K562 (cell line): ENCODE results near the gene STK24. TPM values are rescaled to one million over a fixed set of nuclear protein-coding genes. Genes with fewer than 3 reads are reported as not detected.

Experiments
- ATAC-seq: fragments of 200-7000 bp; cut with Tn5 transposase; 3 replicates; pipeline ENCODE4 v1.9.1; 2020; ENCODE audit warnings: moderate library complexity
- BruUV-seq: library from RNA; stranded (reverse); fragments of 400-500 nt; replicated peaks from 2 replicates; lab custom pipeline; 2021; lab: Mats Ljungman, UMichigan
- CTCF ChIA-PET: fragments of 300-600 bp; formaldehyde crosslinking; extraction: SDS; loops from one replicate; lab custom pipeline; 2021; ENCODE audit warnings: low intra/inter-chr PET ratio; lab: Yijun Ruan, JAX
- POLR2A ChIA-PET: fragments of 300-600, 350-650 bp; sonication (Branson Sonifier 250); formaldehyde crosslinking; extraction: SDS; loops from one replicate; lab custom pipeline; 2021; ENCODE audit warnings: antibody characterized with exemption, inconsistent platforms; lab: Yijun Ruan, JAX
- DNase-seq, 4 experiments: peaks; one replicate each; pipeline versions ENCODE4 v3.0.0 to v3.0.0-alpha.2; 2011 to 2018; ENCODE audit warnings: low spot score in 3 of 4, mixed read lengths in 3 of 4; ENCODE audit errors: extremely low read depth in 1 of 4
- FAIRE-seq: peaks from 2 replicates; lab custom pipeline; 2011; peaks lifted over from hg19 to GRCh38; lab: Jason Lieb, UNC
- H2AFZ ChIP-seq: 2 replicates; pipeline ENCODE4 v1.6.0; 2011; ENCODE audit warnings: low read depth, low read length, control low read depth, inconsistent platforms
- H3K27ac ChIP-seq: fragments of 200-600 bp; 3 replicates; pipeline ENCODE4 v1.8.0; 2011; ENCODE audit warnings: low read depth, mild to moderate bottlenecking, control low read depth, inconsistent platforms, low read length, moderate library complexity, mixed read lengths; ENCODE audit errors: extremely low read depth
- H3K27me3 ChIP-seq, 2 experiments: fragments of 300-600 bp in 1 of 2; 2 replicates in 1 of 2; 3 replicates in 1 of 2; pipeline versions ENCODE4 v1.6.0 to v1.8.0; 2011; ENCODE audit warnings: inconsistent platforms in 2 of 2, low read length in 2 of 2, mild to moderate bottlenecking in 1 of 2, mixed read lengths in 1 of 2, moderate library complexity in 1 of 2; ENCODE audit not compliant: control insufficient read depth in 2 of 2, insufficient read depth in 2 of 2
- H3K36me3 ChIP-seq: fragments of 300-600 bp; 3 replicates; pipeline ENCODE4 v1.8.0; 2011; ENCODE audit warnings: mild to moderate bottlenecking, low read length, inconsistent platforms; ENCODE audit not compliant: control insufficient read depth, insufficient read depth
- H3K4me1 ChIP-seq, 2 experiments: fragments of 200-600 bp in 1 of 2; replicated peaks in 1 of 2; 2 replicates in 1 of 2; 3 replicates in 1 of 2; pipeline versions ENCODE4 v1.5.1 to v1.8.0; 2011; ENCODE audit warnings: inconsistent platforms in 2 of 2, low read length in 2 of 2, mild to moderate bottlenecking in 1 of 2, mixed read lengths in 1 of 2, moderate library complexity in 1 of 2; ENCODE audit not compliant: control insufficient read depth in 2 of 2, insufficient read depth in 2 of 2
- H3K4me2 ChIP-seq: 2 replicates; pipeline ENCODE4 v1.6.1; 2011; ENCODE audit warnings: low read length, control low read depth, inconsistent platforms, mixed read lengths; ENCODE audit not compliant: insufficient read depth
- H3K4me3 ChIP-seq: fragments of 200-600 bp; sonication (generic), shearing (Covaris generic); 2 replicates; pipeline ENCODE4 v1.5.1; 2016; ENCODE audit warnings: control low read depth, inconsistent platforms
- H3K79me2 ChIP-seq: fragments of 200-600 bp; 3 replicates; pipeline ENCODE4 v1.8.0; 2011; ENCODE audit warnings: low read length, inconsistent platforms; ENCODE audit not compliant: control insufficient read depth, insufficient read depth
- H3K9ac ChIP-seq, 2 experiments: 2 replicates each; pipeline versions ENCODE4 v1.6.0 to v1.6.1; 2011; ENCODE audit warnings: low read depth in 2 of 2, low read length in 2 of 2, control low read depth in 1 of 2, inconsistent platforms in 1 of 2, mild to moderate bottlenecking in 1 of 2, mixed read lengths in 1 of 2; ENCODE audit not compliant: insufficient read depth in 1 of 2
- H3K9me1 ChIP-seq: one replicate; pipeline ENCODE4 v1.6.0; 2011; ENCODE audit warnings: inconsistent platforms, mild to moderate bottlenecking, low read length, moderate library complexity; ENCODE audit not compliant: control insufficient read depth, insufficient read depth
- H3K9me3 ChIP-seq: replicated peaks from 2 replicates; pipeline ENCODE4 v1.5.1; 2011; ENCODE audit warnings: low read depth, low read length, inconsistent platforms; ENCODE audit not compliant: control insufficient read depth, insufficient read depth
- H4K20me1 ChIP-seq: replicated peaks from 2 replicates; pipeline ENCODE4 v1.6.1; 2011; ENCODE audit warnings: low read length, inconsistent platforms, mixed read lengths; ENCODE audit not compliant: control insufficient read depth, insufficient read depth
- CSDE1 ChIP-seq, 2 experiments: fragments of 450-650 bp; IDR thresholded peaks; 2 replicates each; pipeline ENCODE4 v1.6.1; 2016; ENCODE audit warnings: mild to moderate bottlenecking in 1 of 2
- HIVEP1 ChIP-seq: fragments of 250-450 bp; sonication (Bioruptor Pico); IDR thresholded peaks from 2 replicates; pipeline ENCODE4 v1.4.0; 2020; ENCODE audit warnings: mild to moderate bottlenecking
- NR2F6 ChIP-seq: fragments of 450-650 bp; formaldehyde crosslinking; IDR thresholded peaks from 2 replicates; pipeline ENCODE4 v1.4.0; 2020; ENCODE audit warnings: mild to moderate bottlenecking
- ZNF121 ChIP-seq: sonication (generic); formaldehyde crosslinking; conservative IDR thresholded peaks from 2 replicates; pipeline ENCODE4 v1.8.0; 2022; ENCODE audit warnings: missing genetic modification reagents
- ZNF707 ChIP-seq: fragments of 250-450 bp; sonication (Bioruptor Pico); conservative IDR thresholded peaks from 2 replicates; pipeline ENCODE4 v1.8.0; 2022; ENCODE audit warnings: inconsistent platforms, mild to moderate bottlenecking, moderate library complexity
- WGBS: fragments of 100-300 bp; shearing (Covaris generic); methylation state at CpG from one replicate; pipeline ENCODE4 v1.1.6; 2016; ENCODE audit warnings: low coverage, mixed read lengths; ENCODE audit not compliant: insufficient coverage; ENCODE audit errors: missing lambda C conversion rate; 5-methylcytosine and 5-hydroxymethylcytosine counted together
- in situ Hi-C: fragments of 300-500 bp; cut with MboI; formaldehyde crosslinking; loops from 4 replicates; pipeline ENCODE4 v1.15.0; 2018; ENCODE audit warnings: inconsistent platforms, mixed read lengths
- intact Hi-C: fragments of 100-400 bp; cut with micrococcal nuclease; formaldehyde crosslinking; loops from 2 replicates; pipeline ENCODE4 v1.14.2; 2022
- polyA plus RNA-seq, 8 experiments: library from polyadenylated mRNA; depleted of rRNA in 4 of 8; stranded (reverse) in 5 of 8; unstranded in 3 of 8; fragments of >200 nt; fragmentation: Nextera tagmentation in 2 of 8; fragmentation: Illumina TruSeq in 1 of 8; extraction: Ambion mirVana in 2 of 8; extraction: Trizol in 1 of 8; gene quantifications; 2 replicates each; pipeline versions ENCODE4 v1.2.1 to v1.2.3, GENCODE V29; 2011 to 2014; ENCODE audit warnings: inconsistent platforms in 1 of 8, missing spikeins in 1 of 8
- total RNA-seq, 7 experiments: library from RNA; depleted of rRNA in 6 of 7; stranded (reverse); fragments of >200 nt in 6 of 7; fragmentation: Illumina TruSeq in 2 of 7; extraction: Trizol in 2 of 7; gene quantifications; 2 replicates each; pipeline versions ENCODE4 v1.2.1 to v1.2.3, GENCODE V29; 2011 to 2021; ENCODE audit warnings: low replicate concordance in 1 of 7

STK24 gene
- total and polyA plus RNA-seq, 9 of the 15 experiments (the other 6 are each of a cell fraction or from before 2014, with no cell fraction given) = 3.8 to 78.4 (median 28.2) TPM

DNA sequence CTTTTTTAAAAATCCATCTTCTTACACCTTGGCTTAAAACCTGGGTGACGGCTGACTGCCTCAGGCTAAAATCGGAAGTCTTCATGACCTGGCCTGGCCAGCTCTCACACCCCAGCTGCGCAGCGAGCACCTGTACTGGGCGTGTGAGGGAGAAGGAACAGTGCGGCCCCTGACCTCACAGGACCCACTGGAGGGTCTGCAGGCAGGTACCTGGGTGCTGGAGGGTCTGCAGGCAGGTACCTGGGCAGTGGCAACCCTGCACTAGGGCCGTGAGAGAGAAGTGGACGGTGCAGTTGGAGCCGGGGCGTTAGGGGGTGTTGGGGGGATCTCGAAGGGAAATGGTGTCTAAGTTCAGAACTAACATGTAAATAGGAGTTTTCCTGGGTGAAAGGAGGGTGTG is 144.3 kb downstream of the STK24 start (continued):
- no peak for TF ChIP-seq CSDE1 (IDR thresholded peaks at IDR 0.05)
- TF ChIP-seq NR2F6 (CRISPR knock-in tag) = no peak
- no peak for TF ChIP-seq ZNF707

DNA sequence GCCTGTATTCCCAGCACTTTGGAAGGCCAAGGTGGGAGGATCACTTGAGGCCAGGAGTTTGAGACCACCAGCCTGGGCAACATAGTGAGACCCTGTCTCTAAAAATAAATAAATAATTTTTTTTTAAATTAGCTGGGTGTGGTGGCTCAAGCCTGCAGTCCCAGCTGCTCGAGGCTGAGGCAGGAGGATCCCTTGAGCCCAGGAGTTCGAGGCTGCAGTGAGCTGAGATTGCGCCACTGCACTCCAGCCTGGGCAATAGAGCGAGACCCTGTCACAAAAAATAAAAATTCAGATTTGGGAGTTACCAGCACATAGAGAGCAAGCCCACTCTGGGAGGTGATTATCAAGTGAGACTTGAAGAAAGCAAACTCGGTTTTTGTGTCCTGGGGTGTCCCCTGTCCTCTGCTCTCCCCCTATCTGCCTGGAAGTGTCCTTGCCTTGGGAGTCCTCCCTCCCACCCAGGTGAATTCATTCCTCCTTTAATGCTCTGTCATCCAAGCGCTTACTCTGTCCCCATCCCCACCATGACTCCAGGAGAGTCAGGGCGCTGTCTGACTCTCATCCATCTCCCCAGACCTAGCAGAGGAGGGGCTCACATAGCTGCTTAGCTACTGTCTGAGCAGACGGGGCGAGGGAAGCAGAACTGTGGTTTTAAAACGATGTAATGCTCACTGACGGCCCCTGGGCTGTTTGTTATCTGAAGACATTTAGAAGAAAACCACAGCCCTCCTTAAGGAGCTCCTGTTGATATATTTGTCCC is 146.8 kb downstream of the STK24 start:
- BruUV-seq = no TSS peak
- 2% methylated on average over 10 of the region's 11 CpGs for WGBS
- Histone ChIP-seq H3K9me1 (no peaks in the 10 kb centered on the region), H3K4me3 (no peak overlapping the region), H2AFZ (no peak overlapping the region), H3K27ac (no peak overlapping the region), H3K36me3 (no peaks in the 10 kb centered on the region), H3K9me3 (no peaks in the 10 kb centered on the region), H4K20me1 (no peaks in the 10 kb centered on the region), H3K9ac (no peak overlapping the region), H3K4me1 (peaks cover 0 to 4% of the 10 kb centered on the region in 2 experiments; a peak in 2 of 5 replicates)
- CTCF ChIA-PET = no interaction called here
- intact Hi-C loops = no loop called here
- POLR2A ChIA-PET = no interaction called here
- no peak for DNase-seq
- no peak for ATAC-seq
- TF ChIP-seq ZNF121 (CRISPR knock-in tag) (peak; percentile 18; the same call in 1 of the 2 replicates), HIVEP1 (no peak)
- TF ChIP-seq, all 486 proteins: peak for 1
- no peak overlapping the region for H3K4me2 ChIP-seq
- FAIRE-seq = no peak
- in situ Hi-C loops = no loop called here
- peaks cover 17 to 59% of the 10 kb centered on the region in 2 experiments for H3K27me3 ChIP-seq
- no peaks in the 10 kb centered on the region for H3K79me2 ChIP-seq
